LNCaP clone FGC (cell line): Measurements from ENCODE around the gene PFKP.

Source experiments
- DNase-seq: peaks from one replicate; pipeline ENCODE4 v3.0.0-alpha.2; 2011; ENCODE audit warnings: low read depth
- H3K4me3 ChIP-seq: 2 replicates; pipeline ENCODE4 v1.5.1; 2011; ENCODE audit warnings: mild to moderate bottlenecking, low read depth, low read length, control low read depth
- CTCF ChIP-seq: IDR thresholded peaks from 2 replicates; pipeline ENCODE4 v1.5.1; 2012; ENCODE audit warnings: mild to moderate bottlenecking; ENCODE audit not compliant: control insufficient read depth, insufficient read depth; ENCODE audit errors: extremely low read depth

Gene PFKP

GRCh38 chr10:3062502-3063186 lies 4.7 kb upstream of the PFKP start:
- no peak for DNase-seq
- H3K4me3 ChIP-seq = no peak overlapping the region
- TF ChIP-seq CTCF = no peak

- TF ChIP-seq CTCF = no peak
- no peak overlapping the region for H3K4me3 ChIP-seq
- DNase-seq = no peak
Measured at GRCh38 chr10:3064423-3064822, 2.9 kb upstream of the PFKP start.

GRCh38 chr10:3065622-3066021 lies 1.7 kb upstream of the PFKP start:
- no peak for DNase-seq
- H3K4me3 ChIP-seq = no peak overlapping the region
- TF ChIP-seq CTCF = no peak

GRCh38 chr10:3066317-3067117 lies 831 bp upstream of the PFKP start:
- no peak for TF ChIP-seq CTCF
- peak overlapping the region; percentile 89 for H3K4me3 ChIP-seq
- DNase-seq = no peak

- no peak for DNase-seq
- TF ChIP-seq CTCF = no peak
- peak overlapping the region; percentile 89 for H3K4me3 ChIP-seq
Measured at GRCh38 chr10:3067859-3068179, 471 bp downstream of the PFKP start.

GRCh38 chr10:3068201-3068967 lies 1.0 kb downstream of the PFKP start:
- no peak for DNase-seq
- no peak for TF ChIP-seq CTCF
- H3K4me3 ChIP-seq = peak overlapping the region; percentile 89
